Measurements from ENCODE around the gene SLC16A7. TPM values are rescaled to one million over a fixed set of nuclear protein-coding genes. Genes with fewer than 3 reads are reported as not detected.

The SLC16A7 gene
- total and polyA plus RNA-seq, 4 donors, result 3.4 to 22.9 (median 11.4) TPM

DNA sequence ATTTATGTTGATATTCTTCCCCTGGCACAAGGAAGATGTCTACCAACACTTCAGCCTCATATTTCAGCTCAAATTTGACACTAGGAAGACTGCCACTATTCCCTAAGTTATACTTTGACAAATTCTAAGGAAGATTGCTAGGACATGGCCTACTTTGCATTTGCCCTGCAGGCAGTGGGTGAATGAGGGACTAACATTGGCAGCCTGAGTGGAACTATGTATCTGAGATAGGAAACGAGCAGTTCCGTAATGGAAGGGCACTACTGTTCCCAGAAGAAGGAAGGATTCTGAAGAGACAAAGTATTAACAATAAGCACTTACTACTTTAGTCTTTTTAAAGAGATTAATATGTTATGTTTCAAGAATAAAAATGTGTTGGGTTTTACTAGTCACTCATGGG is 115.1 kb downstream of the SLC16A7 start:
- Histone ChIP-seq H3K27ac (ENCODE audit: low read depth in 1 of 2, low read length in 1 of 2) (peak overlapping the region in 1 of 2 donors; percentile 30), H3K36me3 (ENCODE audit: control insufficient read depth in 4 of 4, insufficient read depth in 4 of 4, low read length in 4 of 4) (no peaks in the 10 kb centered on the region), H3K9ac (ENCODE audit: insufficient read depth in 1 of 2, low read length in 2 of 2) (no peak overlapping the region), H3K4me1 (ENCODE audit: control insufficient read depth in 5 of 5, insufficient read depth in 5 of 5, low read length in 5 of 5) (peaks cover 0 to 8% (median 0%) of the 10 kb centered on the region in 5 donors), H3K9me3 (ENCODE audit: control insufficient read depth in 4 of 4, insufficient read depth in 3 of 4, low read length in 3 of 4) (no peaks in the 10 kb centered on the region), H3K4me3 (no peak overlapping the region), H3K27me3 (ENCODE audit: control insufficient read depth in 3 of 3, insufficient read depth in 3 of 3, low read length in 2 of 3) (no peaks in the 10 kb centered on the region)
- no peak for DNase-seq
- 93 to 97% methylated on average over 2 of the region's 2 CpGs for WGBS, 2 donors
- TF ChIP-seq, protein P1, sequence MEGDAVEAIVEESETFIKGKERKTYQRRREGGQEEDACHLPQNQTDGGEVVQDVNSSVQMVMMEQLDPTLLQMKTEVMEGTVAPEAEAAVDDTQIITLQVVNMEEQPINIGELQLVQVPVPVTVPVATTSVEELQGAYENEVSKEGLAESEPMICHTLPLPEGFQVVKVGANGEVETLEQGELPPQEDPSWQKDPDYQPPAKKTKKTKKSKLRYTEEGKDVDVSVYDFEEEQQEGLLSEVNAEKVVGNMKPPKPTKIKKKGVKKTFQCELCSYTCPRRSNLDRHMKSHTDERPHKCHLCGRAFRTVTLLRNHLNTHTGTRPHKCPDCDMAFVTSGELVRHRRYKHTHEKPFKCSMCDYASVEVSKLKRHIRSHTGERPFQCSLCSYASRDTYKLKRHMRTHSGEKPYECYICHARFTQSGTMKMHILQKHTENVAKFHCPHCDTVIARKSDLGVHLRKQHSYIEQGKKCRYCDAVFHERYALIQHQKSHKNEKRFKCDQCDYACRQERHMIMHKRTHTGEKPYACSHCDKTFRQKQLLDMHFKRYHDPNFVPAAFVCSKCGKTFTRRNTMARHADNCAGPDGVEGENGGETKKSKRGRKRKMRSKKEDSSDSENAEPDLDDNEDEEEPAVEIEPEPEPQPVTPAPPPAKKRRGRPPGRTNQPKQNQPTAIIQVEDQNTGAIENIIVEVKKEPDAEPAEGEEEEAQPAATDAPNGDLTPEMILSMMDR (IDR thresholded peaks at IDR 0.05; ENCODE audit: control extremely low read depth, extremely low read depth), result no peak
- ATAC-seq (ENCODE audit: insufficient read depth, low FRiP score), result no peak

DNA sequence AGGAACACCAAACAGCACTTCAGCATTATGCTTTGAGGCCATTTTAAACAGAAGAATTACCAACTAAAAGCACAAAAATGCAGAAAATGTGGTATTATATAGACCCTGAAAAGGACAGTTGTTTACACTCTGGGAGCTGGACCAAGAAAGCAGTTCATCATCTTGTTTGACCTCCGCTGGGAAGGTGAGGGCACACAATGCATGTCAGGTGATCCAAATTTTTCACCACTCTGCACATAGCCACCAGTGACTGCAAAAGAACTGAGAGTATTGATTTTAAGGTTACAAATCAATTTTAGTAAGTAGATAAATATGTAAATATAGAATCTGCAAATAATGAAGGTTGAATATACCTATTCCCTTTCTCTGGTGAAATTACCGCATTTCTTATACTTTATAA is 119.6 kb downstream of the SLC16A7 start:
- Histone ChIP-seq H3K9me3 (ENCODE audit: control insufficient read depth in 4 of 4, insufficient read depth in 3 of 4, low read length in 3 of 4) (no peaks in the 10 kb centered on the region), H3K27me3 (ENCODE audit: control insufficient read depth in 3 of 3, insufficient read depth in 3 of 3, low read length in 2 of 3) (no peaks in the 10 kb centered on the region), H3K27ac (ENCODE audit: low read depth in 1 of 2, low read length in 1 of 2) (no peak overlapping the region), H3K9ac (ENCODE audit: insufficient read depth in 1 of 2, low read length in 2 of 2) (no peak overlapping the region), H3K4me3 (no peak overlapping the region), H3K4me1 (ENCODE audit: control insufficient read depth in 5 of 5, insufficient read depth in 5 of 5, low read length in 5 of 5) (peaks cover 0 to 8% (median 0%) of the 10 kb centered on the region in 5 donors), H3K36me3 (ENCODE audit: control insufficient read depth in 4 of 4, insufficient read depth in 4 of 4, low read length in 4 of 4) (no peaks in the 10 kb centered on the region)
- no peak for DNase-seq
- 95 to 96% methylated on average over 2 of the region's 2 CpGs for WGBS, 2 donors
- TF ChIP-seq, protein P1 (IDR thresholded peaks at IDR 0.05; ENCODE audit: control extremely low read depth, extremely low read depth), result no peak
- ATAC-seq (ENCODE audit: insufficient read depth, low FRiP score), result no peak

DNA sequence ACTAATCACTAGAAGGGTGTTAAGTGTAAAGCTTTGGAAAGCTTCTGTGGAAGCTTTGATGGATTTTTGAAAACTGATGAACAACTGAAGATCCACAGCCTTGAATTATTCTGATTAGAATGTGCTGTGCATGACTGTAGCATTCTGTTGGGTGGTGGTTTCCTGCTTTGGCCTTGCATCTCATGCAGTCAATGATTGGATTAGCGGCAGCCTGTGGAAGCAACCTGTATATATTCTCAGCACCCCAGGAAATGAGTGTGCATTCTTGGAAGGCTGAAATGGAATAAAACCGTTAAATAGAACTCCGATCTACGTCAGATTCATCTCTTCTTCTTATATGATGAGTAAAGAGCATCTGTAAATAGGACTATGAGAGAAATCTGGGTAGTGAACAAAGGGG is 120.2 kb downstream of the SLC16A7 start:
- TF ChIP-seq, protein P1 (IDR thresholded peaks at IDR 0.05; ENCODE audit: control extremely low read depth, extremely low read depth), result no peak
- H3K4me3 ChIP-seq, result no peak overlapping the region
- no peaks in the 10 kb centered on the region for H3K27me3 ChIP-seq (ENCODE audit: control insufficient read depth in 3 of 3, insufficient read depth in 3 of 3, low read length in 2 of 3)
- 70 to 71% methylated on average over 4 of the region's 4 CpGs for WGBS, 2 donors
- no peaks in the 10 kb centered on the region for H3K9me3 ChIP-seq (ENCODE audit: control insufficient read depth in 4 of 4, insufficient read depth in 3 of 4, low read length in 3 of 4)
- no peak overlapping the region for H3K9ac ChIP-seq (ENCODE audit: insufficient read depth in 1 of 2, low read length in 2 of 2)
- no peaks in the 10 kb centered on the region for H3K36me3 ChIP-seq (ENCODE audit: control insufficient read depth in 4 of 4, insufficient read depth in 4 of 4, low read length in 4 of 4)
- H3K27ac ChIP-seq (ENCODE audit: low read depth in 1 of 2, low read length in 1 of 2), result no peak overlapping the region
- DNase-seq (no peak), ATAC-seq (ENCODE audit: insufficient read depth, low FRiP score) (no peak)
- peaks cover 0 to 5% (median 0%) of the 10 kb centered on the region in 5 donors for H3K4me1 ChIP-seq (ENCODE audit: control insufficient read depth in 5 of 5, insufficient read depth in 5 of 5, low read length in 5 of 5)

DNA sequence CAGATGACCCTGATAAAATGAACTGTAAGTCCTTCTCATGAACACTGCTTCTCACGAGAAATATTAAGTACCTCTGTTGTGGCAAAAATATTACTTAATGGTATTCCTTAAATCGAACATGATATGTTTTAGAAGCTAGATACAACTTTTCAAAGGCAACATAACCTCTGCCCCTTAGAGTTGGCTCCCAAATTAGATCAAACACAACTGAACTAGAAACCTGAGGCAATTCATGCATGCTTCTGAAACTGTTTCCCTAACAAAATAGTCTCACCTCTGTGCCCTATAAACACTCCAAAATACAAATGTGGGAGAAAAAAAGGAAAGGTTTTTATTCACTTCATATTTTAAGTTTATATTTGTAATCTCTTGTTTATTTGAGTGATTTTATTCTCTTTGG is 121.6 kb downstream of the SLC16A7 start:
- DNase-seq (no peak), ATAC-seq (ENCODE audit: insufficient read depth, low FRiP score) (no peak)
- no peak overlapping the region for H3K4me3 ChIP-seq
- H3K9ac ChIP-seq (ENCODE audit: insufficient read depth in 1 of 2, low read length in 2 of 2), result no peak overlapping the region
- H3K27ac ChIP-seq (ENCODE audit: low read depth in 1 of 2, low read length in 1 of 2), result no peak overlapping the region
- 72 to 82% methylated on average over 2 of the region's 2 CpGs for WGBS, 2 donors
- peaks cover 0 to 8% (median 0%) of the 10 kb centered on the region in 5 donors for H3K4me1 ChIP-seq (ENCODE audit: control insufficient read depth in 5 of 5, insufficient read depth in 5 of 5, low read length in 5 of 5)
- no peaks in the 10 kb centered on the region for H3K27me3 ChIP-seq (ENCODE audit: control insufficient read depth in 3 of 3, insufficient read depth in 3 of 3, low read length in 2 of 3)
- H3K36me3 ChIP-seq (ENCODE audit: control insufficient read depth in 4 of 4, insufficient read depth in 4 of 4, low read length in 4 of 4), result no peaks in the 10 kb centered on the region
- TF ChIP-seq, protein P1 (IDR thresholded peaks at IDR 0.05; ENCODE audit: control extremely low read depth, extremely low read depth), result no peak
- H3K9me3 ChIP-seq (ENCODE audit: control insufficient read depth in 4 of 4, insufficient read depth in 3 of 4, low read length in 3 of 4), result no peaks in the 10 kb centered on the region
